GM18508 (cell line): Measurements from ENCODE around the gene CITED2.
"Not testable (repeated sequence)": the region's sequence is repeated elsewhere in the genome, so short reads cannot be mapped to it uniquely, and the experiment has no call there.

Source experiments
- ATAC-seq: cut with Tn5 transposase; IDR thresholded peaks from one replicate; pipeline ENCODE4 v1.9.1; 2021; ENCODE audit warnings: moderate number of reproducible peaks; ENCODE audit not compliant: insufficient read depth, unreplicated experiment

Gene CITED2

DNA sequence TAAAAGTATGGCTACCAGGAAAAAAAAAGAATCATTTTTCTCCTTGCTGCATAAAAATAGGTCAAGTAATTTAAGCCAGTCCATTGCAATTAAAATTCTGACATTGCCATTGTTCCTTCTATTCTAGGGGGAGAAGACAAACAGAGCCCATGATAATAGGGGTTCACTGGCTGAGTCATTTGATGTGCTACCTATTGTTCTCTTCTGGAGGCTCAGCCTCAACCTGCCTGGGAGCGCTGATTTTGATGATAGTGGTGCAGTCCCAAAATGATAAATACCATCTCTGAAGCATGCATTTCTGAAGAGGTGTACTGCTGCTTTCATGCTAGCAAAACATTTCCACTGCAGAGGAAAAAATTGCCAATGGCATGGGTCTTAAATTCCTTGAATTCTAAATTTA lies 5.8 kb downstream of the CITED2 start:
- ATAC-seq, result no peak

DNA sequence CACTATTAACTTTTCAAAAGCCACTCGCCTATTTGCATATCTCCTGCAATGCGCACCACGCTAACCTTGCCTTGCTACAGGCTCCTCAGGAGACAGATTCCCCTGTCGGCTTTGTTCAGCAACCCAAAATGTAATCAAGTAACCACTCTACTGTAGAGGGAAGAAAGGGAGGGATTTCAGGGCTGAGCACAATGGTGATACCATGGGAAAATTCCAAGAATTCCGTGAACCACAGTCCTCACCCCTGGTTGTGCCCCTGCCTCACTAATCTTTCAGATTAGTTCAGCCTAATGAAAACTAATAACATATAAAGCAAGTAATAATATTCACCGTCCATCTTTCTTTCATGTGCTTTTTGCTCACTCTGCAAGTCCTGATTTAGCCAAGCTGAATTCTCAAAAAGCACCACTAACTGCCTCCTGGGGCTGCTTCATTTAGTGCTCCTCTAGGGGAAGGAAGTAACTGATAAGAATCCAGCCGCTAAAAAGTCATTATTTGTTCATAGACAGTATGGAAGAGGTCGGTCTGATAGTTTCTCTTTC lies 6.6 kb downstream of the CITED2 start:
- ATAC-seq, result no peak

DNA sequence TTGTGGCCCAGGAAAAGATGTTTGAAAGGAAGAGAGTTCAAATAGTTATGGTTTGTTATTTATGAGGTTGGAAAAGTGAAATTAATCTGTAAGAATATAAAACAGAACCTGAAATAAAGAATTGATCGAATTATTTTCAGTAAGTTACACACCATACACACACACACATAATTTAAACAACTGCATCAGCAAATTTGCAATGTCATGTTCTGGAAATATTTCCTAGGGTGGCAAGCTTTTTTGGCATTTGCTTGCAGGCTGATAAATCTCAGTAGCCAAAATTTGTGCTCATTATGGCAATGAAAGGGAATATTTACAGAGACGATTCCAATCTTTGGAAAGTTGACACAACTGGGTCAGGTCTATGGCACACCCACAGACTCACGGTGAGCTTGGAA lies 9.5 kb downstream of the CITED2 start:
- ATAC-seq, result no peak

DNA sequence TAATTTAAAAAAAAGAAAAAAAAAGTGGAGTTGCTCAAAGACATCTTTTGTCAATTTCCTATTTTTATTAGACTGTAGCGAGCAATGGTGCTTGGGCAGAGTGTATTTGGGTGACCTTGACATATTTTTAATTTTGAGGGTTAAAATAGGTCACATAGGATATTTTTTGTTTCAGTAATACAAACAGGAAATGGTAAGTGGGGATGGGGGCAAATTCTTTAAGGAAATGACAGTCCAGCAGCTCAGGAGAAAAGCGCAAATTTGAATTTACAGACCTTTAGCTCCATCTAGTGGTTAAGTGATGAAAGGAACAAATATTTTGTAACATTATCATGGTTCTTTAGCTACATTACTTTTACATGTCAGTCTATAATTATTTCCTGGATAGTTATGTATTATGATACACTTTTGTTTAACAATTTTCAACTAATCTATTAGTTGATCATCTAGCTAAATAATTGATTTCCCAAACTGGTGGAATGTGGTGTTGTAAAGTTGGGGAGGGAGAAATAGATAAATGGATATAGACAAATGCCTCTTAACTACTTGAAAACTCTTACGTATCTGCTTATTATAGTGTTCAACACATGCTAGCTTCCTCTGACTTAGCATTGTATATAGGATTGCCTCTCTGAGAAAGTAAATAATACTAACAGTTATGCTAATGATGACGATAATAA lies 10.0 kb downstream of the CITED2 start:
- peak; percentile 44 for ATAC-seq

DNA sequence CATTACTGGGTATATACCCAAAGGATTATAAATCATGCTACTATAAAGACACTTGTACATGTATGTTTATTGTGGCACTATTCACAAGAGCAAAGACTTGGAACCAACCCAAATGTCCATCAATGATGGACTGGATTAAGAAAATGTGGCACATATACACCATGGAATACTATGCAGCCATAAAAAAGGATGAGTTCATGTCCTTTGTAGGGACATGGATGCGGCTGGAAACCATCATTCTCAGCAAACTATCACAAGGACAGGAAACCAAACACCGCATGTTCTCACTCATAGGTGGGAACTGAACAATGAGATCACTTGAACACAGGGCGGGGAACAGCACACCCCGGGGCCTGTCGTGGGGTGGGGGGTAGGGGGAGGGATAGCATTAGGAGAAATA lies 10.7 kb downstream of the CITED2 start:
- ATAC-seq, result not testable (repeated sequence)

DNA sequence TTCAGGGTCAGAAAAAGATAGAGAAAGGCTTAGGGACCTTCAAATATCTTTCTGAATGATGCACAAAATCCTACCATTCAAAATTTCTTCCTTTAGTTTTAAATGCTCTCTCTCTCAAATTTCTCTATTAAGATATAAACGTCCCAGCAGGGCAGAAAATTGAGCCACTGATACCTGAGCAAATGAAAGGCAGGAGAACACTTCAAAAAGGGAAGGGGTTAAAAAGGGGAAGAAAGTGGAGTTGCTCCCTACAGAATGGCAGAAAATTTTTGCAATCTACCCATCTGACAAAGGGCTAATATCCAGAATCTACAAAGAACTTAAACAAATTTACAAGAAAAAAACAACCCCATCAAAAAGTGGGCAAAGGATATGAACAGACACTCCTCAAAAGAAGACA lies 11.3 kb downstream of the CITED2 start:
- not testable (repeated sequence) for ATAC-seq

DNA sequence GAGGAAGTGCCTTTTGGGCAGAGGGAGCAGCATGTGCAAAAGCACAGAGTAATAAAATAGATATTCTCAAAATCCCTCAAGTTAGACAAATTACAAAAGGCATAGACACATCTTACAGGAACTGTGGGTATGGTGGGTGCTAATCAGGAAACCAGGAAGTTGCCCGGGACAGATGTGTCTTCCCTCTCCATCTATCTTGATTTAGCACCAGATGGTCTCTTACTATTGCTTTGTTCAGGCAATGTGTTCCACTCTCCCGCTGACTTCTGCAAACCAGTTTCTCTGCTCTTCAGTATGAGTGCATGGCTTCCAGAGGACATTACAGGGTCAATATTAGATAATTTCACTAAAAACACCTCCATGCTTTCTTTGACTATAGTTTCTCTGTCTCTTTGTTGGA lies 13.2 kb downstream of the CITED2 start:
- ATAC-seq, result no peak

DNA sequence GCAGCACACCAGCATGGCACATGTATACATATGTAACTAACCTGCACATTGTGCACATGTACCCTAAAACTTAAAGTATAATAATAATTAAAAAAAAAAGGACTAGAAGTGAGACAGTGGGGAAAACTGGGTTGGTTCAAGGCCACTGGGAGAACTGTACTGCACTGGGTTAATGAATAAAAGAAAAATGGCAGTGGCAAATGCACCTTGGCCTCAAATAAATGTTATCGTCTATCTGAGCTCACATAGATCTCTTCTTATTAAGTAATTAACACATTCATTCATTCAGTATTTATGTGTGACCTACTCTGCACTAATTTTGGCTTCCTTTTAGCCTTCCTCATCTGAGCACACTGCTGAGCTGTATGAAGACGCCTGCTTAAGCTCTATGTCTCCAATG lies 17.5 kb downstream of the CITED2 start:
- no peak for ATAC-seq

DNA sequence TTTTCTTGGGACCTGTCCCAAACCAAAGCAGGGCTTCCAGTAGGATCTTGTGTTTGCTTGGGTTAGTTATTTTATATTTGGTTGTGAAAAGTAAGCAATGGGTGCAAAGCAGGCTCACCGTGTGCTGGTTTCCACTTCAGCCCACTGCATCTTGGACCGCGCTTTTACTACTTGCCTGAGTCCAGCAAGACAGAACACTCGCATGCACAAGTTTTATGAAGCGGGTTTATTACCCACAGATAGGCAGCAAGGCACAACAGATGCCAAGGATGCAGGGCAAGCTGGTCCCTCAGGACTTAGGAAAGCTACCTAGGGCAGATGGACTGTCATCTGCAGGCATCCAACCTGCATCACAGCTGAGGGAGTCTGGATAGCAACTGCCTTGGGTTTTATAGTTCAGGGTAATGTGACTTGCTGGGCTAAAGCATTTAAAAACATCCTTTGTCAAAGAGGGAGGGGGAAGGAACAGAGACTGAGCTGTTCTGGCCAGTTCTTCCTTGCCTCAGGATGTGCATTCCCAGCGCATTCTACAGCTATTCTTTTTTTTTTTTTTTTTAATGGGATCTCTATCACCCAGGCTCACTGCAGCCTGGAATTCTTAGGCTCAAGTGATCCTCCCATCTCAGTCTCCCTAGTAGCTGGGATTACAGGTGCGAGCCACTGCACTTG lies 18.5 kb downstream of the CITED2 start:
- no peak for ATAC-seq

DNA sequence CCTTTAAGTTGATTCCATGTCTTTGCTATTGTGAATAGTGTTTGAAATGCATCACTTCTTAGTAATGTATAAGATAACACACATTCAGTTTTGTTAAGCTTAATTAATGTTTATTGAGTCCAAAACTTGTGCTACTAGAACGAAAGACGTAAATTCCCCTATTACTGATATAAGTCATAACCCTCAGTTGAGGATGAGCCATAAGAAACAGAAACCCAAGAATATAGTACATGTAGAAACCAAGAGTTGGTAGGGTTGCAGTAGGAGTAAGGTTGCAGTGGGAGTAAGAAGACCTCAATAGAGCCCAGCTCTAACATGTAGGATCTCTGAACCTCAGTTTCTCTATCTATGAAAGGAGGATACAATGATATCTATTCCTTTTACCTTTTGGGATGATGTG lies 19.3 kb downstream of the CITED2 start:
- ATAC-seq, result peak; percentile 55

DNA sequence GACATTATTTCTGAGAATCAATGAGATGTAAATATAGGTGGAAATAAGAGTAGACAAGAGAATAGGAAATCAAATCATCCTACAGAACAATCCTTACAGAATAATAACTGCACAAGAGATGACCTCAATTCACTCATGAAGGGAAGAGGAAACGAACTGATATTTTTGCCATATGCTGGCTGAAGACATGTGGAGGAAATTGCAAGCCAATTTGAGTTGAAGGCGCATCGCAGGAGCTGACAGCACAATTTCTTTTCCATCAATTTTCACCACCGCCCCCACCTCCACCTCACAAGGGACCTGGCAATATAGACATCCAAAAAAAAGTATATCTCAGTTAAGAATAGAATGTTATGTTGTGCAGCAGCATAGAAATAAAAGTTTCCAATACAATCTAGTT lies 20.3 kb downstream of the CITED2 start:
- ATAC-seq, result no peak

DNA sequence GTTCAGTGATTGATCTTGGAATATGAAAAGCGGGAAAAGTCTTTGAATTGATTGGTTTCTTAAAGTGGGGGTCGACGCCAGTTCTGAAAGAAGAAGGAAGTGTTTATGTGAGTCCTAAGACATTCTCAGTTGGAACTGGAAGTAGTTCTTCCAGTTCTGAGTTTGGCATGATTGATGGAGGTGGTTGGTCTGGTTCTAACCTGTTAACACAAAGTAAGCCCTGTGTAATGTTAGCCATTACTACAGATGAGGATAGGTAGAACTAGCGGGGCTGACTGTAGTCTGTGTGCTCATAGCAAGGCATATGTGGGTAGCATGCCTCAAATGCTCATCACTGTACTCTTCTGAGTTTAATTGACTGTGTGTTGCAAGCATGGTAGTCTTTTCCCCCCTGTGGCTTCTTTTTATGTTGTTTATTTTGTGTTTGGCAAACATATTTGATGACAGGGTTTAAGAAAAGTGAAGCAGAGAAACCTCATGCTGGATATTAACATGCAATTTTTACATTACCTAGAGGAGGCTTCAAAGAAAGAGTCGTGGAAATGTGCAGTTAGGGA lies 24.9 kb downstream of the CITED2 start:
- no peak for ATAC-seq

DNA sequence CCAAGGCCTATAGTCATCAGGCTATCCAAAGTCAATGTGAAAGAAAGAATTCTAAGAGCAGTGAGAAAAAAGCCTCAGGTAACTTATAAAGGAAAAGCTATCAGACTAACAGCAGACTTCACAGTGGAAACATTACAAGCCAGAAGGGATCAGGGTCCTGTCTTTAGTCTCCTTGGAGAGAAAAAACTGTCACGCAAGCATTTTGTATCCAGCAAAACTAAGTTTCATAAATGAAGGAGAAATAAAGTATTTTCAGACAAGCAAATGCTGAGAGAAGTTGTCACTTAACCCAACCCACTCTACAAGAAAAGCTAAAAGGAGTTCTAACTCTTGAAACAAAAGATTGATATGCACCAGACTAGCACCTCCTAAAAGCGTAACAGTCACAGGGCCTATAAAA lies 28.1 kb downstream of the CITED2 start:
- no peak for ATAC-seq

DNA sequence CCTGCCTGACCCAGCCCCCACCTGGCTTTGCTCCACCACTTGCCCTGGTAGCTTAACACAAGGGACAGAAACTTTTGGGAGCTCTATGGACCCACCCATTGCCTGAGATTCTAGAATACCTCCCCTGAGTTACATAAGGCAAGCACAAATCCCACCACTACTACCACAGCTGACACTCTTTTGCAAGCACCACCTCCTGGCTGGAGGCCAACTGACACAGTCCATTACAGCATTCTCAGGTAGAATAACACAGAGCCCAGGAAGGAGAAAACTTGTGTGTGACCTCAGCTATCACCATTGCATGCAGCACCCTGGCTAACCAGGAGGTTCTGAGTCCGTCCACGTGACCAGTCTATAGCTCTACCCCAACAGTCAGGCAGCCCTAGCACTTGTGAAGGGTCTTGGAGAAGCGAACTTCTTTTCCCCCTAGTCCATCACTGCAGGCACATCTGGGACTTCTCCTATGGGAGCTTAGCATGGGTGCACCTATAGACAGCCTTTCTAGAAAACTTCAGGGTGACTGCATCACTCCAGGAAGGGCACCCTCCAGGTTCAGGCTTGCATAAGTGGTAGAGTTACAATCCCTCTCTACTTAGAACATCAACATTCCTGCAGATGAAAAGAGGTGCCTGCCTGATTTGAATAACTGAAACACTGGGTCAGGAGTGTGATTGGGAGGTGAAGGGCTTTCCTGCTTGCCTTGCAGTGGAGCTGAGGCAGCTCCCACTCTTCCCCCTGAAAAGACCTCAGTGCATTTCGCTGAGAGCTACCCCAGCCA lies 30.1 kb downstream of the CITED2 start:
- no peak for ATAC-seq

DNA sequence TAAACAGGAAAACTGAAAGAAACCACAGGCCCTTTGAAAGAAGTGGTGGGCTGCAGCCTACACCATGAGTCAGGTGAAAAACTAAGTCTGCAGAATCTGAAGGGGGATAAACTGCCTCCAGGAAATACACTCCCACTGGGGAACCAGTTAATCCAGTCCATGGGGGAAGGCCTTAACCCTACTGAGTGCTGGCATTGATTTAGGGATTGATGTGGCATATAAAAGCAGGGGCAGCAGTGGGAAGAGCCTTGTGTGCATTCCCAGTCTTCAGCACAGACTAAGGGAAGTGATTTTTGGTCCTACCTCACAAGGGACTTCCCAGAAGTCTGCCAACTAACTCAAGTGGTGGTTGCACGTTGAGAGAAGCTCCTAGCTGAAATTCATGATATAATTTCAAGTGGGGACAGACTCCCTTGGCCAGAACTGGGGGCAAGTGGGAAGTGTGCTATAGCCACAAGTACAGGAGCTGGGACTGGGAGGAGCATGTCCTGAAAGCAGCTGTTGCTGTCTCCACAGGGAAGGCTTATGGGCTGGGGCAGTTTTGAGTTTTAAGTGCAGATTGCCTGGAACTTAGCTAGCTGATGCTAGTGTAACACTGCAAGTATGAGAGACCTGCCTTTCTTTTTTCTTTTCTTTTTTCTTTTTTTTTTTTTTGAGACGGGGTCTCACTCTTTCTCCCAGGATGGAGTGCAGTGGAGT lies 31.2 kb downstream of the CITED2 start:
- no peak for ATAC-seq

DNA sequence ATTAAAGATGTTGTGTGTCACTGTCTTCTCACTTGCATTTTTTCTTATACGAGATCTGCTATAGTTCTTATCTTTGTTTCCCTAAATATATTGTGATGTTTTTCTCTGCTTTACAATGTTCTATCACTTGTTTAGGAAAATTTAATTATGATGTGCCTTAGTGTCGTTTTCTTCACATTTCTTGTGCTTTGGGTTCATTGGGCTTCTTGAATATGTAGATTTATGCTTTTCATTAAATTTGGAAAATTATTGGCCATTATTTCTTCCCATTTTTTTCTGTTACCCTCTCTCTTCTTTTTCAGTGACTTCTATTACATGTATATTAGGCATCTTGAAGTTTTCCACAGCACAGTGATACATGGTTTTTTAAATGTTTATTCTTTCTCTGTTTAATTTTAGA lies 33.4 kb downstream of the CITED2 start:
- no peak for ATAC-seq

DNA sequence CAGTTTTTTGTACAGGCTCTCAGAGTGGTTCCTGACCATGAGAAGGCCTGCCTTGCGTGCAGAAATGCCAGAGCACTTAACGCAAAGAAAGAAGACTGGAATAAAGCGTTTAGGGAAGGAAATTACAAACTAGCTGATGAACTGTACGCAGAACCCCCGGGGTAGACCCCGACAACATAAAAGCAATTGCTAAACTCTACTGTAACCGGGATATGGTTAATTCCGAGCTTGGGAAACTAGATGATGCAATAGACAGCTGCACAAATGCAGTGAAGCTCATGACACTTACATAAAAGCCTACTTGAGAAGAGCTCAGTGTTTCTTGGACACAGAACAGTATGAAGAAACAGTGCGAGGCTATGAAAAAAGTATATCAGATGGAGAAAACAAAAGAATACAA lies 35.7 kb downstream of the CITED2 start:
- ATAC-seq, result no peak

DNA sequence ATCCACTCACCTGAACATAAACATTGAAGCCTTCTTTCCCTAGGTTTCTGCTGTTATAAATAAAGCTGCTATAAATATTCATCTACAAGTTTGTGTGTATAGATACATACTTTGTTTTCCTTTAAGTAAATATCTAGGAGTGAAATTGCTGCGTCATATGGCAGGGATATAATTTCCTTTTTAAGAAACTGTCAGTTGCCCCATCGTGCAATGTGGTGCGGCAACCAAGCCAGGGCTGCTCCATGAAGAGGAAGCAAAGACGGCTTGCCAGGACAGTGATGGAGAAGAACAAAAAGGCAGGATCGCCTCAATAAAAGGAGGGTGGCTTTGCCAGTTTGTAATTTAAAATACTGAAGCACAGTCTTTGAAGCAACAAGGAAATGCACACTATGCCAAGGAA lies 36.6 kb downstream of the CITED2 start:
- no peak for ATAC-seq

DNA sequence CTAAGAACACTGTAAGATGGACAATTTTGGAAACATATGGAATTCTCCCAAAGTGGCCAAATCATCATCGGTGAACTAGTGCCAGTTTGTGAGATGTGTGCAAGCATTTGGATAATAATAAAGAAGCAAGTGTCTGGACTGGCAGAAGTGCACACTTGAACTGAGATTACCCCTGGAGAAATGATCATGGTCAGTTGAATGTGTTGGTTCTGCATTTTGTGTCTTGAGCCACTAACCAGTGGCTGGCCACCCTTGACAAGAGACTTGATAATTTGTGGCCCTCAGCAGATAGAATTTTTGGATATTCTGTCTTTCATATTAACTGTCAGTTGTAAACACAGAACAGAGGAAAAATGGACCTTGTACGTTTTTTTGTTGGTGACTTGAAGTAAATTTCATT lies 37.4 kb downstream of the CITED2 start:
- ATAC-seq, result no peak

DNA sequence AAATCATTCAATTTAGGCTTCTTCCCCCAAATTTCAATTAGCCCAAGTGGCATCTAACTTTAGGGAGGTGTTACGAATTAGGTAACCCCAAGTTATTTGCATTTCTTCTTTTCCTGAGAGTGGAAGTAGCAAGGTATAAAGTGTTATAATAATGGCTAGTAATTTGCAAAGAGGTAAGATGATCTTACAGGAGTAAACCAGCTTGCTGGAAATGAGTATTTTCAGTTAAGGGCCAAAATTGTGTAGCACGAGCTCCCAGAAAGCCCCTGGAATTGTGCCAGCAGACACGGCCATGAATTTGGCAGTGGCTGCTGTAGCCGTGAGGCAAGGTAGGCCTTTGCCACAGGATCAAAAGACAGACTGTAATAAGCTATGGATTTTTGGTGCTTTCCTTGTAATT lies 38.0 kb downstream of the CITED2 start:
- no peak for ATAC-seq
